NCI-H82 treated with DMSO at 0.1 percent for 48 hours (cell line): Measurements from ENCODE around the gene MYH3.

ENCODE experiments used
- DNase-seq: peaks from one replicate; lab custom pipeline; 2025; ENCODE audit not compliant: unreplicated experiment; lab: John Stamatoyannopoulos, UW

Gene MYH3

GRCh38 chr17:10616502-10617119 is 40.5 kb downstream of the MYH3 start:
- DNase-seq: peak; percentile 78

GRCh38 chr17:10614536-10615155 is 42.5 kb downstream of the MYH3 start:
- DNase-seq: peak; percentile 34

- no peak for DNase-seq
These were observed 43.2 kb downstream of the MYH3 start for GRCh38 chr17:10613775-10614513.

DNA sequence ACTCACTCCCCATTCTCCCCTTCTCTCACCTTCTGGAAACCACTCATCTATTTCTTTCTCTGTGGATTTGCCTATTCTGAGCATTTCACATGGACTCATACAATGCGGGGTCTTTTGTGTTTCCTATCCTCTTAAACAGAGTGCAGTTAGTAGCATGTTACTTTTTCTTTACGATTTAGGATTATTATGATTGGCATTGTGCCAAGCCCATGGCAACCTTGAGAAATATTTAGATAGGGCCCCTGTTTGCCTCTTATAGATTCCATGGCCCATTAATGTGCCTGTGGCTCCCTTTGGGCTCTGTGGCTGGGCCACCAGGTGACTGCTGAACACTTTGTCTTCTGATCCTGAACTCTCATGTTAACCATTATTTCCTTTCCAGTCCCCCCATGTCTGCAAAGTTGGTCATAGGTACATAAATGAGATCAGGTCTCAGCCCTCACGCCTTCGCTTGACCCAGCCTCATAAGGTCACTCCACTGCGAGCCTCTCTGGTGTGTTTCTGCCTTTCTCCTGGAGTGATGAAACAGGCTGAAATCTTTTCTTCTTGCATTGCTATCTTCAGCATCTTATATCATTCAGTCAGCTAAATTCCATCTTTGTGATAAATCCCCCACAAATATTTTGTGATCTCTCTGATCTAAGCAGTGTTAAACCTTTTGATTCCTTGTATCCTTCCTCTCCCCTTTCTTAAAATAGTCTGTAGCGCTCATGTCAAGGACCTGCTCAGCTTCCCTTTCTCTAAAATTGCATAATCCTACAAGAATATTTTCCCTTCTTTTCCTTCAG is 44.0 kb downstream of the MYH3 start:
- no peak for DNase-seq

DNA sequence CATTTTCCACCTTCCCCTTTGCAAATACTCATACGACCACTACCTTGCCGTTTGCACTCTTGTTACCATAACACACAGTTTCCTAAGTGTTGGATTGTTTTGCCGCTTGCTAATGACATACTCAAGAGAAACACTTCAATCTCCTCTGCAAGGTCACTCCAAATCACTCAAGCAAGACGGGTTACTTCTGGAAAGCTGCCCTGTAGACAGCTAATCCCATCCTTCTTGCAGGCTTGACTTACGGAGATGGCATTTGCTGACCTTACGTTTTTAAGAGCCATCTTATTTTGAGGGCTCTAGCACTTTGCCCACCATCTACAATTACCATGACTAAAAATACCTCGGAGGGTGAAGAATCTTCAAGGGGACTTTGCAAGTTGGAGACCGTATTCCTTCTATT is 46.2 kb downstream of the MYH3 start:
- DNase-seq: no peak

- DNase-seq: no peak
These were observed 48.9 kb downstream of the MYH3 start for GRCh38 chr17:10608244-10608643.

GRCh38 chr17:10606110-10606509 is 51.0 kb downstream of the MYH3 start:
- DNase-seq: no peak

DNA sequence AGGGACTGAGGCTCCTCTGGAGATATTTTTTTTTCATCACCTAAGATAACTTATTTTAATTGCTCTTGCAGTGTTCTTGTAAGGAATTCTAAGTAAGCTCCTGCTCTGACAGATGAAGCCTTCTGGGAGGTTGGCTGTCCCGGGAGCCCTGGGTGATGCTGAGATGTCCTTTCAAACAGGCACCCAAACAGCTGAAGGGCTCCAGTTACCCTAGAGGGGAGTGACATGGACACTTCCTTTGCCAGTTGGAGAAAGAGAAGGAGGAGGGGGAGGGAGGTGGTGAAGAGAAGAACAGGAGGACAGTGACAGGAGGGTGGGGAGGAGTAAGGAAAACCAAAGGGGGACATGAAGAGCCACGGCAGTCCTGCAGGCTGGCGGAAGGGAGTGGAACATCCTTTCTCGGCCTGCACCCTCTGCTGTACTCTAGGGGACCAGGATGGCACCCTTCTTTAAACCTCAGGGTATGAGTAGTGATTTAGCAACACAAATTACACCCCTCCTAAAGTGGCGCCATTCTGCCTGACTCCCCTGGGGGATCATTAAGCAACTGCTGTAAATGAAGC is 51.8 kb downstream of the MYH3 start:
- DNase-seq: no peak

DNA sequence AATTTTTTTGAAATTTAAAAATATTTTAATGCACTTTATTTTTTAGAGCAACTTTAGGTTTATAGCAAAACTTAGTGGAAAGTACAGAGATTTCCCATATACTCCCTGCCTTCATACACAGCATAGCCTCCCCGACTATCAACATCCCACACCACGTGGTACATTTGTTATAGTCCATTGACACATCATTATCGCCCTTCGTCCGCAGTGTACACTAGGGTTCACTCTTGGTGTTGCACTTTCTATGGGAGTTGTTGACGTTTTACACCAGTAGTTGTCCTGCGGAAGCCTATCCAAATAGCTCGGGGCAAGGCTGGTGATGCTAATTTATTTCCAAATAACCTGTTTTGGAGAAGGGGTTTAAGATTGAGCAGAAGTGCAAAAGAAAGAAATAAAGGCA is 52.6 kb downstream of the MYH3 start:
- DNase-seq: no peak

DNA sequence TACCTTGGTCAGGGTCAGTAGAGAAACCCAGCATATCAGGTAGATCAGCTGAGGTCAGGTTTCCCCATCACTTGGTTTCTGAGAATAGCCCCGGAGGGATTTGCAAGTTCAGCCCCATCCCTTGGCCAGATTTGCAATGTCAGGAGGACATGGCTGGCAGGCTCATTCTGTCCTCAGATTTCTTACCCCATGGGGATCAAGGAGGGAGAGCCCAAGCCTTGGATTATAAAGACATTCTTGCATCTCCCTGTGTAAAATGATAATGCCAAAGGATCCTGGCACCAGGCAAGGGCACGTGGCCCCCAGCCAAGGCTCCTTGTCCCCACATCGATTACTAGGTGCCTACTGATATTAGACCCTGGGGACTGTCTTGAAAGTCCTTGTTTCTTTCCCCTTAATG is 53.2 kb downstream of the MYH3 start:
- no peak for DNase-seq

DNA sequence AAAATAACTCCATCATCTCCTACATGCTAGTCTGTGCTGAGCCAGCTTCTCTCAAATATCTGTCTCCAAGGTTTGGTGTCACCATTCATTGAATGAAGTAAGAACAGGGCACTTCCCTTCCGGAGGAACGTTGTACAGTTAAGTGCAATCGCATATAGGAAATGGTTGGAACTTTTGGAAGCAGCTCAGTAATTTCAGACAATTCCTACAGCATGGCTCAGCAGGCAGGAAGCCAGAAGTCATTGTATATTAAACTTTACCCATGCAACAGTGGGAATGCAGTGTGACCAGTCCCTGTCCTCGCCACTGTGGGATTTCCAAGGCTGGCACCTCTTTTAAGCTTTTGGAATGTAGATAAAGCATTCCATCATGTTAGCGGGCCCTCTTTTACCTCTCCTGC is 56.5 kb downstream of the MYH3 start:
- DNase-seq: no peak

- no peak for DNase-seq
These were observed 58.5 kb downstream of the MYH3 start for GRCh38 chr17:10598621-10599020.

DNA sequence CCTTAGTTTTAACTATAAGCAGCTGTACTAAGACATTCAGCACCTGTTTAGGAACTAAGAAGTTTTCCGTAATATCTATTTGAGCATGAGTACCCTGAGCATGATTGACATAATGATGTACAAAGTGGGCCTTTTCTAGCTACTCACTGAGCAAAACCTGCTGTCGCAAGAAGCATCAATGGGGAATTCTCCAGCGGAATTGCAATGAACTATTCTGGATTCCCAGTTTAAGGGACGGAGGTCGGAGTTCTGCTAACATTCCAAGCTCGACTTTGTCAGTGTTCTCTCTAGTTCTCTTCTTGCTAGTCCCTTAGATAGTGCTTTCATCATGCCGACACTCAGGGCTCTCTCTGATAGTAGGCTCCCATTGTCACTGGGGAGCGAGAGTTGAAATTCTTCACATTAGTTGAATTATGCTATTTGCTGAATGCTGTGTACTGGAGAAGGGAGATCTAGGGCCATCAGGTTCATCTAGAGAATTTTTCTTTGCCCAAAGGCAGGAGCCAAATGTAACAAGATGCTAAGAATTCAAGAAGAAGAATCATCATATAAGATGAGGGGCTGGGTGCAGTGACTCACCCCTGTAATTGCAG is 67.5 kb downstream of the MYH3 start:
- no peak for DNase-seq

DNA sequence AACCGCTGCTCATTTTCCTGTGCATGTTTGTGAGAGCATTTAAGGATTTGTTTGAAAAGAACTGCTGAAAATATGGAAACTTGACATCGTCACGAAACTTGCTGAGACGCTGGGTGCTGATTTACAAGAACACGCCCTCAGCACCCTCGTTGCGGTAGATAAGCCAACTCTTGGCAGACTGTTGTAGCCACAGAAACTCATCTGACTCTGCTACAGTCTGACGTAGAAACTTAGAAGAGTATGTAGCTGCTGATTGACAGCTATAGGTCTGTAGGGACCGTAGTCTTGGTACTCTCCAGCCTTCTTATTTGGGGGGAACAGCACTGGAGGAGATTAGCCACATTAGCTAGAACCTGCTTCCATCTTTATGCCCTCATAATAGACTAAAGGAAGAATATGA is 71.6 kb downstream of the MYH3 start:
- no peak for DNase-seq

- DNase-seq: no peak
These were observed 73.3 kb downstream of the MYH3 start for GRCh38 chr17:10583834-10584233.

- peak; percentile 27 for DNase-seq
These were observed 77.8 kb downstream of the MYH3 start for GRCh38 chr17:10579270-10579669.
